ENCODE results near the gene TMEM44. TPM values are rescaled to one million over a fixed set of nuclear protein-coding genes. Genes with fewer than 3 reads are reported as not detected.
"Not testable (repeated sequence)": the region's sequence is repeated elsewhere in the genome, so short reads cannot be mapped to it uniquely, and the experiment has no call there.

The TMEM44 gene
- total RNA-seq, 1 donor, result 18.8 TPM

GRCh38 chr3:194607592-194608389 is 25.4 kb downstream of the TMEM44 start:
- no peaks in the 10 kb centered on the region for H3K4me1 ChIP-seq (ENCODE audit: insufficient read depth, low read length)
- no peak overlapping the region for H3K4me2 ChIP-seq (ENCODE audit: insufficient read depth, low read length)
- no peak overlapping the region for H2AFZ ChIP-seq (ENCODE audit: low read length)
- no peak overlapping the region for H3K27ac ChIP-seq (ENCODE audit: low read depth, low read length)
- H3K79me2 ChIP-seq (ENCODE audit: insufficient read depth, low read length), result no peaks in the 10 kb centered on the region
- H3K4me3 ChIP-seq (ENCODE audit: insufficient read depth, low read length), result no peak overlapping the region
- H4K20me1 ChIP-seq (ENCODE audit: insufficient read depth, low read length), result no peaks in the 10 kb centered on the region
- peaks cover 45% of the 10 kb centered on the region for H3K36me3 ChIP-seq (ENCODE audit: insufficient read depth, low read length)
- H3K27me3 ChIP-seq (ENCODE audit: insufficient read depth, low read length), result no peaks in the 10 kb centered on the region
- no peaks in the 10 kb centered on the region for H3K9me3 ChIP-seq (ENCODE audit: low read depth, low read length)
- TF ChIP-seq, protein P1, sequence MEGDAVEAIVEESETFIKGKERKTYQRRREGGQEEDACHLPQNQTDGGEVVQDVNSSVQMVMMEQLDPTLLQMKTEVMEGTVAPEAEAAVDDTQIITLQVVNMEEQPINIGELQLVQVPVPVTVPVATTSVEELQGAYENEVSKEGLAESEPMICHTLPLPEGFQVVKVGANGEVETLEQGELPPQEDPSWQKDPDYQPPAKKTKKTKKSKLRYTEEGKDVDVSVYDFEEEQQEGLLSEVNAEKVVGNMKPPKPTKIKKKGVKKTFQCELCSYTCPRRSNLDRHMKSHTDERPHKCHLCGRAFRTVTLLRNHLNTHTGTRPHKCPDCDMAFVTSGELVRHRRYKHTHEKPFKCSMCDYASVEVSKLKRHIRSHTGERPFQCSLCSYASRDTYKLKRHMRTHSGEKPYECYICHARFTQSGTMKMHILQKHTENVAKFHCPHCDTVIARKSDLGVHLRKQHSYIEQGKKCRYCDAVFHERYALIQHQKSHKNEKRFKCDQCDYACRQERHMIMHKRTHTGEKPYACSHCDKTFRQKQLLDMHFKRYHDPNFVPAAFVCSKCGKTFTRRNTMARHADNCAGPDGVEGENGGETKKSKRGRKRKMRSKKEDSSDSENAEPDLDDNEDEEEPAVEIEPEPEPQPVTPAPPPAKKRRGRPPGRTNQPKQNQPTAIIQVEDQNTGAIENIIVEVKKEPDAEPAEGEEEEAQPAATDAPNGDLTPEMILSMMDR (IDR thresholded peaks at IDR 0.05; ENCODE audit: extremely low read depth, low read depth, low read length), result no peak
- DNase-seq (ENCODE audit: insufficient read length, low spot score, missing footprints), result peak; percentile 34

GRCh38 chr3:194606941-194607340 is 26.3 kb downstream of the TMEM44 start:
- no peaks in the 10 kb centered on the region for H3K4me1 ChIP-seq (ENCODE audit: insufficient read depth, low read length)
- H3K27me3 ChIP-seq (ENCODE audit: insufficient read depth, low read length), result no peaks in the 10 kb centered on the region
- DNase-seq (ENCODE audit: insufficient read length, low spot score, missing footprints), result no peak
- no peaks in the 10 kb centered on the region for H3K9me3 ChIP-seq (ENCODE audit: low read depth, low read length)
- H3K27ac ChIP-seq (ENCODE audit: low read depth, low read length), result no peak overlapping the region
- no peak overlapping the region for H3K4me2 ChIP-seq (ENCODE audit: insufficient read depth, low read length)
- H4K20me1 ChIP-seq (ENCODE audit: insufficient read depth, low read length), result no peaks in the 10 kb centered on the region
- no peak overlapping the region for H3K4me3 ChIP-seq (ENCODE audit: insufficient read depth, low read length)
- H3K79me2 ChIP-seq (ENCODE audit: insufficient read depth, low read length), result no peaks in the 10 kb centered on the region
- H3K36me3 ChIP-seq (ENCODE audit: insufficient read depth, low read length), result peaks cover 49% of the 10 kb centered on the region
- H2AFZ ChIP-seq (ENCODE audit: low read length), result no peak overlapping the region
- TF ChIP-seq, protein P1 (IDR thresholded peaks at IDR 0.05; ENCODE audit: extremely low read depth, low read depth, low read length), result no peak

DNA sequence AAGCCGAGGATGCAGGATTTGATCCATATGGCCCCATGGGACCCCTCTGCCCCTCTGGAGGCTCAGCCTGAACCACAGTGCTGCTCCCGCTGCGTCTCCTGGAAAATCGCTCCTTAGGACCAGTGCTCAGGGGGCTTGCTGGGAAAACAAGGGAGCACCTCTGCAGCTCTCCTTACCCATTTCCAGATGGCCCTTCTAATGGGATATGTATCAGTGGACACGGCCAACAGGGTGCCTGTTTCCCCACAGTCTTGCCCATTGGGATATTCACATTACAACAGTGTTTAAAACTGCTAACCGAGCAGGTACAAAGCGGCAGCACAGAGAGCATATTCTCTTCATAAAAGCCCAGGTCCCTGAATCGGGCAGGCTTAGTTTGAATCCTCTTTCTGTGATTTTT is 27.1 kb downstream of the TMEM44 start:
- Histone ChIP-seq H3K79me2 (ENCODE audit: insufficient read depth, low read length) (no peaks in the 10 kb centered on the region), H2AFZ (ENCODE audit: low read length) (no peak overlapping the region), H3K36me3 (ENCODE audit: insufficient read depth, low read length) (peaks cover 45% of the 10 kb centered on the region), H3K4me1 (ENCODE audit: insufficient read depth, low read length) (no peaks in the 10 kb centered on the region), H3K27me3 (ENCODE audit: insufficient read depth, low read length) (no peaks in the 10 kb centered on the region), H4K20me1 (ENCODE audit: insufficient read depth, low read length) (no peaks in the 10 kb centered on the region), H3K4me2 (ENCODE audit: insufficient read depth, low read length) (no peak overlapping the region), H3K4me3 (ENCODE audit: insufficient read depth, low read length) (no peak overlapping the region), H3K9me3 (ENCODE audit: low read depth, low read length) (no peaks in the 10 kb centered on the region), H3K27ac (ENCODE audit: low read depth, low read length) (no peak overlapping the region)
- TF ChIP-seq, protein P1 (IDR thresholded peaks at IDR 0.05; ENCODE audit: extremely low read depth, low read depth, low read length), result no peak
- DNase-seq (ENCODE audit: insufficient read length, low spot score, missing footprints), result peak; percentile 31

- not testable (repeated sequence) for H3K4me2 ChIP-seq (ENCODE audit: insufficient read depth, low read length); H3K9me3 ChIP-seq (ENCODE audit: low read depth, low read length); H3K27ac ChIP-seq (ENCODE audit: low read depth, low read length); H2AFZ ChIP-seq (ENCODE audit: low read length); H3K4me1 ChIP-seq (ENCODE audit: insufficient read depth, low read length); H4K20me1 ChIP-seq (ENCODE audit: insufficient read depth, low read length); H3K79me2 ChIP-seq (ENCODE audit: insufficient read depth, low read length); H3K4me3 ChIP-seq (ENCODE audit: insufficient read depth, low read length); H3K27me3 ChIP-seq (ENCODE audit: insufficient read depth, low read length); DNase-seq (ENCODE audit: insufficient read length, low spot score, missing footprints)
- peaks cover 37% of the 10 kb centered on the region for H3K36me3 ChIP-seq (ENCODE audit: insufficient read depth, low read length)
Measured at GRCh38 chr3:194605314-194605713, 27.9 kb downstream of the TMEM44 start.
